Muscle of arm (tissue), 12 donors: ENCODE measurements around the gene TVP23A. TPM values are rescaled to one million over a fixed set of nuclear protein-coding genes. Genes with fewer than 3 reads are reported as not detected.

Experiments
- polyA plus RNA-seq, 12 donors: library from polyadenylated mRNA; unstranded; fragments of 120-200 nt; gene quantifications; one replicate each; pipeline ENCODE4 v1.2.1, GENCODE V29; 2013; ENCODE audit not compliant: insufficient read length in 12 of 12

TVP23A gene
- polyA plus RNA-seq, 12 donors: 1.8 to 4.7 (median 3.0) TPM; not detected in 1

Other genes with a start within 250 kb of the TVP23A start
- gene EMP2, start 238.2 kb downstream of the TVP23A start, polyA plus RNA-seq: 100 to 1,000 TPM in 1 of 12 donors, 10 to 100 TPM in 11; 60.3 to 295 (median 66.0) TPM
- under 1 TPM in 2 of 12 donors, not detected in 10; 0.16 to 0.29 TPM for gene TEKT5, start 123.9 kb downstream of the TVP23A start, polyA plus RNA-seq
- gene NUBP1, start 75.0 kb downstream of the TVP23A start, polyA plus RNA-seq: 10 to 100 TPM in 11 of 12 donors, not detected in 1; 25.7 to 35.7 (median 29.6) TPM
- gene CIITA, start 58.4 kb upstream of the TVP23A start, polyA plus RNA-seq: 10 to 100 TPM in 1 of 12 donors, 1 to 10 TPM in 9, not detected in 2; 1.0 to 13.0 (median 1.9) TPM
- 10 to 100 TPM in 11 of 12 donors, not detected in 1; 14.5 to 60.7 (median 51.0) TPM for gene DEXI, start 123.7 kb upstream of the TVP23A start, polyA plus RNA-seq
- 10 to 100 TPM in 11 of 12 donors, not detected in 1; 11.8 to 16.1 (median 14.0) TPM for gene CLEC16A, start 125.8 kb upstream of the TVP23A start, polyA plus RNA-seq